Stimulated activated CD8-positive, alpha-beta memory T cell treated with anti-CD3 and anti-CD28 coated beads, Interleukin-4, amount 100 ng/mL, for 24 hours (primary cell): Measurements from ENCODE around the gene GALNT12.

Source experiments
- DNase-seq: peaks from one replicate; pipeline ENCODE4 v3.0.0-alpha.2; 2020; ENCODE audit warnings: low read depth

The GALNT12 gene

DNA sequence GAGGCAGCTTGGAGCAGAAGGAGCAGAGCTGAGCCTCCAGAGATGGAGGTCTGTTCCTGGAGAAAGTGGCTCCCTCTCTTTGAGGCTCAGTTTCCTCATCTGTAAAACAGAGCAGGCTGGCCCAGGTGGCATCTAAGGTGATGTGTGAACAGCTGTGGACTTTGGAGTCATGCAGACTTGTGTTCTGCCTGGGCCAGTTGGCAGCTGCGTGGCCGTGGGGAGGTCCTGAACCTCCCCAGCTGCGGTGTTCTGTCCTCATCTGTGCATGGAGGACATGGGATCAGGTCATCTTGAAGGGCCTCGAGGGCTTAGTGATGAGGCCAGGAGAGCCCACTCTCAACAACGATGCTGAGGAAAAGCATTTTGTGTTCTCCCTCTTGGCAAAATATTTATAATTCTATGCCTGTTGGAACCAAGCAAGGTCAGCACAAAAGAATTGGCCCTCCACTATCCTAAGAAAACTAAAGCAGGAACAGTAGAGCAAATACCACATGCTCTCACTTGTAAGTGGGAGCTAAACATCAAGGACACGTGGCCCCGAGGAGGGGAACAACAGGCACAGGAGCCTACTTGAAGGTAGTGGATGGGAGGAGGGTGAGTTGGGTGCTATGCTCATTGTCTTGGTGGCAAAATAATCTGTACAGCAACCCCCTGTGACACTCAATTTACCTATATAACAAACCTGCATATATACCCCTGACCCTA lies 73.0 kb downstream of the GALNT12 start:
- DNase-seq: no peak

- DNase-seq: no peak
These were observed 73.9 kb downstream of the GALNT12 start for GRCh38 chr9:98881356-98881755.

DNA sequence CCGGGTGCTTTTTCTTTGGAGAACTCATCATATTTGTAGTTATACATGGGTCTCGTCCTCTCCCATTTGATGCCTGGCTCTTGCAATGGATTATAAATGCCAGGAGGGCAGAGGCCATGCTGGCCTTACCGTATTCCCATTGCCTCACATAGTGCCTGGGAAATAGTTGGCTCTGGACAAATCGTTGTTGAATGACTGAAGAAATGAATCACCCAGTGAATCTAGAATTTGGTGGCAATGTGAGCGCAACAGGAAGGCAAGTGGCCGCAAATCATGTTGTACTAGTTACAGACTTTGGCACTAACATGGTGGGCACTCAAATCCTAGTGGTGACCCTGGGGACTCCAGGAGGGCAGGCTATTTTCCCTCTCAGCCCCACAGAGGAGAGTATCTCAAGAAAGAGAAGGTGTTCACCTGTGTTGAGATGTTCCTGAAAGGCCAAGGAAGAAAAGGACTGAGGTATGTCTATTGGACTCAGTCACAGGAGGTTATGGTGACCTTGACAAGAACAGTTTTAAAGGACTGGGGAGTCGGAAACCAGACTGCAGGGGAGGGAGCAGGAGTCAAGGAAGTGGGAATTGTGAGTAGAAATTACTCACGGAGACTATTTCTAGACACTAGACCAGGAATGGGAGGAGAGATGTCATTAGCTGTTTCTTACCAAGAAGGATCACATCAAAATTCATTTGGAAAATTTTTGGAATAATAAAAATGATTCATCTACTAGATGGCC lies 74.5 kb downstream of the GALNT12 start:
- no peak for DNase-seq

GRCh38 chr9:98882569-98882923 lies 75.1 kb downstream of the GALNT12 start:
- DNase-seq: no peak

- no peak for DNase-seq
These were observed 75.8 kb downstream of the GALNT12 start for GRCh38 chr9:98883276-98883675.

GRCh38 chr9:98884849-98885248 lies 77.4 kb downstream of the GALNT12 start:
- DNase-seq: no peak

GRCh38 chr9:98885575-98886295 lies 78.3 kb downstream of the GALNT12 start:
- DNase-seq: no peak

GRCh38 chr9:98886691-98887229 lies 79.3 kb downstream of the GALNT12 start:
- no peak for DNase-seq

DNA sequence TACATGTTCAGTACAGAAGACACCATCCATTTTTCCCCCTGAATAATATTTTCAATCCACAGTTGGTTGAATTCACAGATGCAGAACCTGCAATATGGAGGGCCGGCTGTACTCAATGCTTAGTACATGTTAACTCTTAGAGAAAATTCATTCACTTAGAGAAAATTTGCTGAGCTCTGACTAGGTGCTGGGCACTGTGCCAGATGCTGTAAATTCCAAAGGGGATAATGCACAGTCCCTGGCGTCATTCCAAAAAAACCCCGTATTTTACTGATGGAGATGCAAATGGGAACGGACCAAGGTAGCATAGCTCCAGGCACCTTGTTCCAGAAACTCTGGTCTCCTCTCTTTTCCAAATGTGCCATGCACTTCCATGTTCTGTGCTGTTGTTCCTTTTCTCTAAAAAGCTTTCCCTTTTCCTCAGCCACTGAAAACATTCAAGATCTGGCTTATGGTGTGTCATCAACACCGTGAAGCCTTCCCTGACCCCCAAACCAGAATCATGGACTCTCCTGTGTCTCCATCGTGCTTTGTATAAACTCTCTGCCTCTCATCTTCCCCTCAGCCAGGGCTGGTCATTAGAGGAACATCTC lies 80.5 kb downstream of the GALNT12 start:
- no peak for DNase-seq

DNA sequence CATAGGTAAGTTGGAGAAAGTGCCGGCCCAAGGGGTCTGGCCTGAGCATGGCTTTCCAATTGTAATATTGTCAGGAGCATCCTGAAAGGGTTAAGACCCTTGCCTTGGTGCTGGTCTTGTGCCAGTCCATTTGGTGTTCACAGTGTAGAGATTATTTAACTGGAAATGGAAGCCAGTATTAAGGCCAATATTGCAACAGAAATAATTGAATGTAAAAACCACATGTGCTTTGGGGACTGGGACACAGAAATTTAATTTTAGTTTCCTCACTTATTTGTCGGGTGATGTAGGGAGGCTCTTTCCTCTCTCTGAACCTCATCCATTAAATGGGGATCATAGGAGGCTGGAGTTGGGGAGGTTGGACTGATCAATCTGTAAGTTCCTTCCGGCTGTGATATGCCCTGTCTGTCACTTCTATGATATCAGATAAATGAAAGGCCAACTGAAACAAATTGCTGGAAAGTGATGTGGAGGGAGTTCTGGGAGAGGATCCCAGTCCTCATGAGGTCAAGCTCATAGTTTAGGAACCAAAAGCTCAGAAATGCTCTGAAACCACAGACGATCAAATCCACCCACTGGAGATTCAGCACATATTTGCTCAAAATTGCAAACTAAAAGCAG lies 81.4 kb downstream of the GALNT12 start:
- DNase-seq: no peak

GRCh38 chr9:98890256-98890655 lies 82.8 kb downstream of the GALNT12 start:
- no peak for DNase-seq

DNA sequence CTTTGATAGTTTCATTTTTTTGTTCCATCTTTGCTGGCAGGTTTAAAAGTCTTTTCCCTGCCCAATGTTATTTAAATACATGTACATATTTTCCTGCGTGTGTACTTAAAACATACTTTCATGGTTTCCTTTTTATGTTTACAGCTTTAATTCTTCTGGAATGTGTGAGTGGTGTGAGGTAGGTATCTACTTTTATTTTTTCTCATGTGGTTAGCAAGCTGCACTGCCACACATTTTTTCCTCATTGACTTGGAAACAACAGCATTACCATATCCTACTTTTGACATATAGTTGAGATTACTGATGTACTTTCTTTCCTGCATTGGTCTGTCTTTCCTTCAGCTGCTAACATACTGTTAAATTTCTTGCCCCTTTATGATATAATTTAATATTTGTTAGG lies 84.8 kb downstream of the GALNT12 start:
- DNase-seq: no peak

DNA sequence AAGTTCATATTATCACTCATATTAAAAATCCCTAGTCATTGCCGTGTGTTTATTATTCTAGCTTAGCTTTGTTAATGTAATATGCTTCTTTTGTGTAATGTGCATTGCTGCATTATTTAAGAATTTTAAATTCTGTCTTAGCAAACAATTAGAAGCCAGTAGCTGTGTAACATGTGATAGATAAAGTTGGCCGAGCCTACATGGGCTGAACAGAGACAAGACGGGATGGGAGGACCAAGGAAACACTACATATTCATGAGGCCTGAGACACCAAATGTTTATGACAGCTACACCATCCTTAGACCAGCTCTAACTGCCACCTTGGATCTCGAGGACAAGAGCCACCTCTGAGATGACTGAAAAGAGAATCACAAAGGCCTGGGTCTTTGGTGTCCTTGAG lies 85.2 kb downstream of the GALNT12 start:
- DNase-seq: no peak

DNA sequence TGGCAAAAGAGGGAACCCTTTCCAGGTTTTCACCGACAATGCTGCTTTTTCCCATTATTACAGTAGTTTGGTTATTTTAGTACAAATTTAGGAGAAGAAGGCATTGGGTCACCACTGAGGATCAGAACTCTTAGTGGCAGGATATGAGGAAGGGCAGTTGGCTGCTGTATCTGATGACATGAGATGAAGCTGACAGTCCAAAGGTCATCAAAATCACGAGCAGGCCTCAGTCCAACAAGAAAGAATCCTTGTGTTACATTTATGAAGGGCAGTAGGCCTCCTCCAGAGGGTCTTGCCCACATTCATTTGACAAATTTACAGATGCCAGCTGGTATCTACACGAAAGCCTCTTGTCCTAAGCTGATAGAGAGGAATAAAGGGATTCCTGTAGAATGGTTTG lies 86.7 kb downstream of the GALNT12 start:
- no peak for DNase-seq

DNA sequence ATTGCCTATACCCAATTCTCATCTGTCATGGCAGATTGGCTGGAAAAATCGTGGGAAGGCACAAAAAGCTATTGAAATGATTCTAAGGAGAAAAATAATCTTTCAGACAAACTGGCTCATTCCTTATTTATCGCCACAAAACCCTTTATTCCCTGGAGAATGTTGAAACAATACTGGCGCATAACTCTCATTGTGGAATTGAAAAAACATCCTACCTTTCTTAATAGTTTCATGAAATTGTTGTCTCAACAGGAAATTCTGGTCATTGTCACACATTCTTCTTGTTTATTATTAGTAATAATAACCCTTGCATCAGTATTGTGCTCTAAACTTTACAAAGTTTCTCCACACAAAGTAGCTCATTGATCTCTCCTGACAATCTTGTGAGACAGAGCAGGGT lies 87.3 kb downstream of the GALNT12 start:
- no peak for DNase-seq

DNA sequence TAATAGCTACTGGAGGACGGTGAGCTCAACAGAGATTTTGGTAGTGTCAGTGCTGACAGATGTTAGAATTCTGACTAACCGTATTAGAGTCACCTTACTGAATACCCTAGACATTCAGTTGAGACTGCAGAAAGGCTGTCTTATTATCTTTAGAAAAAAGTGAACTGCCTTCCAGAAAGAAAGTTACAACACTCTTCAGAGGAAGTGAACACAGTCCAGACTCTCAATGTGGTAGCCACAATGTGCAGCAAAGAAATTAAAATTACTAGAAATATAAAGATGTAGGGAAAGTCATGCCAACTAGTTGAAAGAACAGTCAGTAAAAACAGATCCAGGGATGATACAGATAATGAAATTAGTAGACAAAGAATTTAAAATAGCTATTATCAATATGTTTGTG lies 89.2 kb downstream of the GALNT12 start:
- no peak for DNase-seq

GRCh38 chr9:98897745-98898144 lies 90.3 kb downstream of the GALNT12 start:
- no peak for DNase-seq

DNA sequence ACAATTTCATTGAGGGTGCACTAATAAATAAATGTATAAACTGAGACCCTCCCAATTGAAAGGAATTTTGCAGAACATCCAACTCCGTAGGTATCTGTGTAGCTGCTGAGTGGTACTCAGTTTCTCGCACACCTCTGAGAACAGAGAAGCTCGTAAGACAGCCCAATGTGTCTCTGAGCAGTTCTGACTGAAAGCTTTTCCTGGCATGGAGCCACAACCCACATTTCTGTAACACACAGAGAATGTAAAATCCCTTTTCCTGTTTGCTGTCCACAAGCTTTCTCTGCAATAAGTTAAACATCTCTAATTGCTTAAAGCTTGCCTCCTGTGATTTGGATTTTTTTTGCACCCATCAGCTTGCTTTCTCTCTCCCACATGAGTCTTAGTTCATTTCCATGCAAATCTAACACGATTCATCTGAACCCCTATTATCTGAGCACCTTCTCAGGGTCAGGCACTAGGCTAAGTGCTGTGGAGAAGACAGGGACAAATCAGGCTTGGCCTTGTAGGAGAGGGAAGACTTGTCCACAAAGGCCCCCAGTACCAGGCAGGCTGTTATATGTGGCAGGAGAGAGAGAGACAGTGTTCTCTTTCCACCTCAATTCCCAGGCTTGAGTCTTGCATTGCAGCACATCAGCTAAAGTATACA lies 92.1 kb downstream of the GALNT12 start:
- DNase-seq: no peak
